Posterior vena cava (tissue), 2 donors: ENCODE measurements around the gene PMAIP1. TPM values are rescaled to one million over a fixed set of nuclear protein-coding genes. Genes with fewer than 3 reads are reported as not detected.
"Not testable (repeated sequence)": the region's sequence is repeated elsewhere in the genome, so short reads cannot be mapped to it uniquely, and the experiment has no call there.

Source experiments
- DNase-seq: peaks from one replicate; pipeline ENCODE4 v3.0.0-alpha.2; 2020; ENCODE audit warnings: low spot score
- intact Hi-C, 2 donors: fragments of 100-400 bp; cut with DNase I; formaldehyde crosslinking; loops; one replicate each; pipeline versions ENCODE4 v1.14.1 to v1.14.2; 2022 to 2023
- total RNA-seq, 2 donors: library from RNA; stranded (reverse); fragmentation: NEBNext Ultra II Directional; extraction: Animal tissue kit (Norgen Biotek cat#: 25700); gene quantifications; one replicate each; pipeline ENCODE4 v1.2.1, GENCODE V29; 2021
- donor health status: DM: yes; HTN: yes; CAD: no.
- donor health status: DM: yes; HTN: yes; CAD: no.

The PMAIP1 gene
- total RNA-seq, 2 donors from 2014 or later: 0.38 TPM; not detected in 1

DNA sequence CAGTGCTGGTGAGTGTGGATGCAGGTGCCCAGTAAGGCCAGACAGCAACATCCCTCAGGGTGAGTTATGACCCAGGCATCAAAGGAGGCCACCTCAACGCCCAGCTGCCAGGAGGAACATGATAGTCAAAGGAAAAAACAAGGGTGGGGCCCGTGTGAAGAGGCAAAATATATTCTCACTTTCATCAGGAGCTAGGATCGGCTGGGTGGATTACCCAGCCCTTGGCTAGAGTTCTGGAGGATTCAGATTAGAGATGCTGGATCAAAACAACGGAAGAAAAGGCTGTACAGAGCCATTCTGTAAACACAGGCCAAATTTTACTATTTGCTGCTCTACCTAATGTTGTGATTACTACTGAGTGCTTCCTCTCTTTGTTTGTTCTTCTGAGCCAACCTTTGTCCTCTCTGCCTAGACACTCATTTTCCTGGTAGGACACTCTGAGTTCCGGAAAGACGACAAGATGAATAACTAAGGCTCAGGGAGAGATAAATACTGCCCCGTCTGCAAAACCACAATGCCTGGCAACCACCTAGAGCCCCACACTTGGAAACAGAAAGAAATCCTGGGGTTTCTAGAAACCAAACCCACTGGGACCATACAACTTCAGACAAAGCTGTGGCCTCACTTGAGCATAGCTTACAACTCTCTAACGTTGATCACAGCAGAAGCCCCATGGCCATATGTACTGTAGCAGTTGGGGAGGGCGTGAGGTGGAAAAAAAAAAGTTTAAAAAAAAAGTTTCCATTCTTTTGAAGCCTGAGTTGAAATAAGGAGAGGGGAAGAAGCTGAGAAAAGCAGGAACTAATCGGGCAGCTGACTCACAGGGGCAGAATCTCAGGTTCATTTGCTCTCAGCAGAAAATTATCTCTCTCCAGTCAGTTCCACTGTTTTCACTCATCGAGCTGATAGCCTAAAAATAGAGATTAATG, 17.8 kb upstream of the PMAIP1 start:
- no peak for DNase-seq
- intact Hi-C loops: no loop called here

DNA sequence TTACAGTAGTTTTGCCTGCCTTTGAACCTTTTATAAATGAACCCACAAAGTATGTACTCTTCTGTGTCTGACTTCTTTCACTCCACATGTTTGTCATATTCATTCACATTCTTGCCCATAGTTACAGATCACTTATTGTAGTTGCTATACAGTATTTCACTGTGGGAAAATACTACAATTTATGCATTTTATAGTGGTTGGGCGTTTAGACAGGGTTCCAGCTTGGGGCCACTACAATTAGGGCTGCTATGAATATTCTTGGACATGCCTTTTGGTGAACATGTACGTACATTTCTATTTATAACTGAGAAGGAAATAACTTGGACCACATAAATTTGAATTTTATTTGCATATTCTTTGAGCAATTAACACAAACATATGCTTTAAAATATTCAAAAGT, 15.4 kb upstream of the PMAIP1 start:
- no peak for DNase-seq
- intact Hi-C loops: no loop called here

DNA sequence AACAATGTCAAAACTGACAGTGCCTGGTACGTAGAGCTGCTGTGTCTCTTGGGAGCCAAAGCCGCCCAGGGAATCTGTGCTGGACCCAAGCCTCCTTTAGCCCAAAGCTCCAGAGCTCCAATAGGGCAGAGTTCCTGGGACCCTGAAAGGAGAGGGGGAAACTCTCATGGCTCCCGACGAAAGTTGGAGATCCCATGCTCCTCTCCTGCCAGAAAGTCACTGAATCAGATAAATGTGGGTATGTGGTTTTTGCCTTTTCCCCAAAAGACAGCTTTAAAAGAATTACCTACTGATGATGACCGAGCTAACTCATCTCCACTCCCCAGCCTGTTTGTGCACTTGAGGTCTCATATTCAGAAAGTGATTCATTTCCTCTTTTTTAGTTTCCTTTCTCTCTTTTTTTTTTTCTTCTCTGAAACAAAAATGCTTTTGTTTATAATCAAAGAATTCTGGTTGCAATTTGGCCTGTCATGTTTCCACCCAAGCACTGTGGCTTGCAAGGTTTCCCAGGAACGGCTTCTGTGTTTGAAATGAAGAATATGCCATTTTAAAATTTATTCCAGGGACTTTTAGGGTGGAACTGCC, 14.1 kb upstream of the PMAIP1 start:
- intact Hi-C loops: no loop called here
- DNase-seq: no peak

DNA sequence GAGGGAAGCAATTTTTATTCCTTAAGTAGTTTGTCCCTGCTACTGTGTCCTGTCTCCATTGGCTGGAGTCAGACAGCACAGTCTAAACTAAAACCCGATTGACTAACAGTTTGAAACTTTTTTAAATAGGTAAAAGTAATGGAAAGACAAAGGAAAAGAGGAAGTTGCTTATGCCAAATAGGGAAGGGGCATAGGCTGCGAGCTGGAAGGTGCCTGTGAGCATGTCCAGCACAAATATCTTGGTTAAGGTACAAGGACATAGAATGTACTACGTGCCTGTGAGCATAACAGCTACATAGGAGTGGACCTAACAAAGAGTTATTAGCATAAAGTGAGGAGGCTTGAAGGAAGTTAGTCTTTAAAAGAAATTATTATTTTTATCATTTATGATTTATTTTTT, 13.4 kb upstream of the PMAIP1 start:
- intact Hi-C loops, DNase-seq: not testable (repeated sequence)

DNA sequence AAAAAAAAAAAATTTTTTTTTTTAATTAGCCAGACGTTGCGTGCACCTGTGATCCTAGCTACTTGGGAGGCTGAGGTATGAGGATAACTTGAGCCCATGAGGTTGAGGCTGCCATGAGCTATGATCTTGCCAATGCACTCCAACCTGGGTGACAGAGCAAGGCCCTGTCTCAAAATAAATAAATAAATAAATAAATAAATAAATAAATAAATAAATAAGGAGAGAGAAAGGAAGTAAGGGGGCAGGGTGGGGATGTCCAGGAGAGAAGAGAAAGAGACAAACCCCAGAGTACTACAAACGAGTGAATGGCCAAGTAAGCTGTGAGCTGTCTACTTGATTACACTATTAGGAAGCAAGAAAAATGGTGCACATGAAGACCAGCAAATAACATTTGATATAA, 7.7 kb upstream of the PMAIP1 start:
- DNase-seq: no peak
- intact Hi-C loops: no loop called here

DNA sequence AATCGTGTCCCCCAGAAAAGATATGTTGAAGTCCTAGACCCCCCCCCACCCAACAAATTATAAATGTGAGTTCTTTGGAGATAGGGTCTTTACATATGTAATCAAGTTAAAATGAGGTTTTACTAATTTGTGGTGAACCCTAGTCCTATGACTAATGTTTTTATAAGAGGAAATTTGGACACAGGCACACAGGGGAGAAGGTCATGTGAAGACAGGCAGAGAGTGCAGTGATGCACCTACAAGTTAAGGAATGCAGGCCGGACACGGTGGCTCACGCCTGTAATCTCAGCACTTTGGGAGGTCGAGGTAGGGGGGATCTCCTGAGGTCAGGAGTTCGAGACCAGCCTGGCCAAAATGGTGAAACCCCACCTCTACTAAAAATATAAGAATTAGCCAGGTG, 5.8 kb upstream of the PMAIP1 start:
- intact Hi-C loops: no loop called here
- no peak for DNase-seq

DNA sequence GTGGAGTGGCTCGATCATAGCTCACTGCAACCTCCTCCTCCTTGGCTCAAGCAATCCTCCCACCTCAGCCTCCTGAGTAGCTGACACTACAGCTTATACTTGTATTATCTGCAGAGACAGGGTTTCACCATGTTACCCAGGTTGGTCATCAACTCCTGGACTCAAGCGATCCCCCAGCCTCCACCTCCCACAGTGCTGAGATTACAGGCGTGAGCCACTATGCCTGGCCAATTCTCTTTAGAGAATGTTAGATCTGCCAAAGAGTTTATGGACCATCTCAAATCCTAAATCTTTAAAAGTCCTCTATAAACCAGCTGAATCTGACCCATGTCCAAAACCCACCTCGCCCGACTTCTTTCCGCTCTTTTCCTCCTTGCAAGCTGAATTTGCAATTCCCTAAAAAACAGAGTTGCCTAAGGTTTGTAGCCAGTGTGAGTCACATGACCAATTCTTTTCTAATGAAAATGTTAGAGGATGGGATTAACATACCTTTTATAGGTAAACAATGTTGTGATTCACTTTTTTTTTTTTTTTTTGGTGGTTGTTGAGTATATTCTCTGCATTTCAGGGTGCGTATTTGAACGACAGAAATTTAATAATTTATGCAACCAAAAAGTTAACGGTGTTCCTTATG, 2.4 kb upstream of the PMAIP1 start:
- intact Hi-C loops: no loop called here
- DNase-seq: no peak

DNA sequence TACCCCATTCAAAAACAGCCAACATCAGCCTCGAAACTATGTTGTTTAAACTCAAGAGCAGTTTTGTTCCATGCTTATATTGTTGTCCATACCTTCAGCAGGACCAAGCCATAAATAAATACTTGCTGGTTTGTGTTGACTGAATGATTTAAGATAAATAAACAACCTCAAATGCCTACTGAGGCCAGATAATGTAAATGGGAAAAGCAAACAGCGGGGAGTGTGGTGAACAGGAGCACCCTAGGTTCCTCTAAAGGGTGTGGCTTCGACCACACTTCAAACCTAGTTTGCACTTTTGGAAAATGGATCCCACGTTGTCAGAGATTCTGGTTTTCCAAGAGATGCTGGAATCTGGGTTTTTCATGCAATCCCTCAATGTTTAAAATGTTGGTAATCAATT, 1.7 kb upstream of the PMAIP1 start:
- intact Hi-C loops: no loop called here

DNA sequence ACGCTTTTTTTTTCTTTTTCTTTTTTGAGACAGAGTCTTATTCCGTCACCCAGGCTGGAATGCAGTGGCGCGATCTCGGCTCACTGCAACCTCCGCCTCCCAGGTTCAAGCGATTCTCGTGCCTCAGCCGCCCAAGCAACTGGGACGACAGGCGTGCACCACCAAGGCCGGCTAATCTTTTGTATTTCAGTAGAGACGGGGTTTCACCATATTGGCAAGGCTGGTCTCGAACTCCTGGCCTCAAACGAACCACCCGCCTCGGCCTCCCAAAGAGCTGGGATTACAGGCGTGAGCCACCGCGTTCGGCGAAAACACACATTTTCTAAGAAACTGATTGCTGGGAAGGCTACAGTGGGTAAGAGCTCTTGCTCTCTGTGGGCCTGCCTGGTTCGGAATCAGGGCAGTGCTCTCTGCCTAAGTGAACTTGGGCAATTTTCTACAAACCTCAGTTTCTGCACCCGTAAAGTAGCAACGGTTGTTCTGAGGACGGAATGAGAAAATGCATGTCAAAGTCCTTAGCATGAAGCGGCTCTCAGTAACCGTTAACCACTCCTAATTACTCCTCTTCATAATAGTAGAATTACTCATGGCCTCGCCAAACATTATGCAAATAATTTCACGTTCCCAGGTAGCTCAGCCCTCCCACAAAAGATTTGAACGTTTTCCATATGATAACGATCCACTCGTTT, 1.0 kb upstream of the PMAIP1 start:
- DNase-seq: no peak
- intact Hi-C loops: no loop called here

More for the DNA sequence above, 1.7 kb upstream of the PMAIP1 start:
- DNase-seq: no peak

DNA sequence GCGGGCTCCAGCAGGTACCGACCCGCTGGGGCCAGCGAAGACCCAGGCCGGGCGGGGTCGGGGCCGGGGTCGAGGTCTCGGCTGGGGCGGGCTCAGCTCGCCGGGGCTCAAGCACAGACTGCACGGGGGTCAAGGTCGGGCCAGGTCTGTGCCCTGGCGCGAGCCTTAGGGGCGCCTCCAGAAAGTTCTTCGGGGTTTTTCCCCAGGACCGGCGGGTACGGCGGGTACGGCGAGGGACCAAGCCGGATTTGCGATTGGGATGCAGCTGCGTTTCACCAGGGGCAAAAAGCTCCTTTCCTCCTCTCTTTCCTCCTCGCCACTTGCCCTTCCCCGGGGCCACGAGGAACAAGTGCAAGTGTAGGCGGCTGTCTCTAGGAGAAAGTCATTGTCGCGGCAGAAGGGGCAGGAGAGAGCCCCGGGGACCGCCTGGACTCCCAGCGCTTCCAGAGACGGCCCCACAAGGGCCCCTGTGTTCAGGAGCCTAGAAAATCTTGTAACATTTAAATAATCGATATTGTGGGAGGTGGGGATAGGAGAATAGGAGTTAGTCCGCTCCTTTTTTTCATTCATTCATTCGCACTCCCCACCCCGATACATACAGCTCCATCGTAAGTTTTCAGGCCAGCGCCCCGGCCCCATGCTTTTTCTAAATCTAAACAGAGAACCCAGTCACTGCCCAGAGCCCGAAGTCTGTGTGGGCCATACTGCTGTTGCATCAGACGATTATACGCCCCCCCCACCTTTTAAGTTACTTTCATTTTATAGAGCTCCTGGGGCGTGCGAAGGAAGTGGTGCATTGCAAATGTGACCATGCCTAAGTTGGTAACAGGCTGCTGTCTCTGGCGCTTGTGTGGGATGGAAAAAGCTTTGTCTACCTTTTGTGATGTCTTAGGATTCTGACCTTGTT, 679 bp downstream of the PMAIP1 start:
- no peak for DNase-seq
- intact Hi-C loops: loop anchor here in 1 of 2 donors (2.0 kb wide), 1 partner anchor 78 kb away; no protein-coding TSS in a partner anchor

DNA sequence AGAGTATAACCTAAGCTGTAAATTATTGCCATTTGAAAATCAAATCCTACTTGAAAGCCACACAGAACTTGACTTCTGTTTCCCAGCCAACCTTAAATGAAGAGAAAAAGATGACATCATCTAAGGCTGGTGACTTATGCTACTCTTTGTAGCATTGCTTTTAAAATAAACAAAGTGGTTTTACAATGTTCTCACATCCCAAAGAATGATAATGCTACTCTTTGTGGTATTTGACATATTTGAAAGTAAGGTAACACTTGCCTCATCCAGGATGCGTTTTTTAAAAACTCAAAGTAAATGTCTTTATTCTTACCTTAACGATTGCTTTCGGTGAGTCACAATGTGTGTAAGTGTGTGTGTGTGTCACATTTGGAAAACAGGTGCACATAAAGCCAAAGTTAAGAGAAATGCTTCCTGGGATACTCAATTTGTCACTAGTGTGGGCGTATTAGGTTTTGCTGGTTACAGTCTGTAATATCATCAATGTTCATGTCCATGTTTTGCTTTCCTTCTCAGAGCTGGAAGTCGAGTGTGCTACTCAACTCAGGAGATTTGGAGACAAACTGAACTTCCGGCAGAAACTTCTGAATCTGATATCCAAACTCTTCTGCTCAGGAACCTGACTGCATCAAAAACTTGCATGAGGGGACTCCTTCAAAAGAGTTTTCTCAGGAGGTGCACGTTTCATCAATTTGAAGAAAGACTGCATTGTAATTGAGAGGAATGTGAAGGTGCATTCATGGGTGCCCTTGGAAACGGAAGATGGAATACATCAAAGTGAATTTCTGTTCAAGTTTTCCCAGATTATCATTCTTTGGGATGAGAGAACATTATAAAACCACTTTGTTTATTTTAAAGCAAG, 2.6 kb downstream of the PMAIP1 start:
- DNase-seq: no peak
- intact Hi-C loops: no loop called here

DNA sequence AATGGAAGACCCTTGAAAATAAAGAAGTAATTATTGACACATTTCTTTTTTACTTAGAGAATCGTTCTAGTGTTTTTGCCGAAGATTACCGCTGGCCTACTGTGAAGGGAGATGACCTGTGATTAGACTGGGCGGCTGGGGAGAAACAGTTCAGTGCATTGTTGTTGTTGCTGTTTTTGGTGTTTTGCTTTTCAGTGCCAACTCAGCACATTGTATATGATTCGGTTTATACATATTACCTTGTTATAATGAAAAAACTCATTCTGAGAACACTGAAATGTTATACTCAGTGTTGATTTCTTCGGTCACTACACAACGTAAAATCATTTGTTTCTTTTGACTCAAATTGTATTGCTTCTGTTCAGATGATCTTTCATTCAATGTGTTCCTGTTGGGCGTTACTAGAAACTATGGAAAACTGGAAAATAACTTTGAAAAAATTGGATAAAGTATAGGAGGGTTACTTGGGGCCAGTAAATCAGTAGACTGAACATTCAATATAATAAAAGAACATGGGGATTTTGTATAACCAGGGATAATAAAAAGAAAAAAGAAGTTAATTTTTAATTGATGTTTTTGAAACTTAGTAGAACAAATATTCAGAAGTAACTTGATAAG, 3.3 kb downstream of the PMAIP1 start:
- no peak for DNase-seq
- intact Hi-C loops: no loop called here

DNA sequence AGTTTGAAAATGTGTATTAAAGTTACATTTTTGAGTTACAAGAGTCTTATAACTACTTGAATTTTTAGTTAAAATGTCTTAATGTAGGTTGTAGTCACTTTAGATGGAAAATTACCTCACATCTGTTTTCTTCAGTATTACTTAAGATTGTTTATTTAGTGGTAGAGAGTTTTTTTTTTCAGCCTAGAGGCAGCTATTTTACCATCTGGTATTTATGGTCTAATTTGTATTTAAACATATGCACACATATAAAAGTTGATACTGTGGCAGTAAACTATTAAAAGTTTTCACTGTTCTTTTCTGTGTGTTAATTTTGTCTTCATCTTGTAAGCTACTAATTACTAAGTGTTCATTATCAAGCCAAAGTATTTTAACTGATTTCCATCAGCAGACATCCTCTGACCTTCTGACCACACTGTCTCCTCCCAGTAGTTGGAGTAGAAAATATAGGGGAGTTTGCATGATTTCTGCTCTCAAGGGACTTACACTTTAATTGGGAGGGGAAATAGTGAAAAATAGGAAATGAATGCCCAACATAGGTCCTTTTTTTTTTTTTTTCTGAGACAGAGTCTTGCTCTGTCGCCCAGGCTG, 4.3 kb downstream of the PMAIP1 start:
- DNase-seq: no peak
- intact Hi-C loops: no loop called here

DNA sequence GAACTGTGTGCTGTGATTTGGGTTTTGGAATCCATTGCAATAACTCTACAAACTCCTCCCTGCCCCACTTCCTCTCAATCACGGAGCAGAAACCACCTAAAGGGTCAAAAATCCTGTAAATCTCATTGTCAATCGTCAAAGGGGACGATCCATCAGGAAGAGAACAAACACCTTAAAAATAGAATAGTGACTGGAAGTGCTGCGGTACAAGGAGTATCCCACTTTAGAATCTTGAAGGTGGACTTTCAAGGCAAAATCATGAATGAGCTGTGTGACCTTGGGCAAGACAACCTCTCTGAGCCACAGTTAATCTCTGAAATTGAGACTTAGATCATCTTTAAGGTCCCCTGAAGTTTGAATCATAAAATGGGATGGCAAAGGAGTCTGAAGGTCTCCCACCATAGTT, 5.9 kb downstream of the PMAIP1 start:
- no peak for DNase-seq
- intact Hi-C loops: no loop called here

DNA sequence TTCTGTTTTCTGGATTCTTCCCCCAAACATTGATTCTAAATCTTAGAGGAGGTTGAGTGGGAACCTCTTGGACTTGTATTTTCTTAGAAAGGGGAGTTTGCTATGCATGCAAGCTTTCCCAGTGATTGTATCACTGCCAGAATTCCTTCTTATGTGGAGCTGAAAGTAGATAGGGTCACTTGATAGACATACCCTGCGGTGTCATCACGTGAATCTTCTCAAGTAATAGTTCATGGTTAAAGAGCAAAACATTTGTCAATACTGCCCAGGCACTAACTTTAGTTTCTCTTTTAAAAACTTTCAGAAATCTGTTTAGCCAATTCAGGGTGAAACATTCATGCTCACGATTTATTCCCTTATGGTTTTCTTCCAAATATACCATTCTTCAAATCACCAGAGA, 6.4 kb downstream of the PMAIP1 start:
- intact Hi-C loops: no loop called here
- DNase-seq: no peak

DNA sequence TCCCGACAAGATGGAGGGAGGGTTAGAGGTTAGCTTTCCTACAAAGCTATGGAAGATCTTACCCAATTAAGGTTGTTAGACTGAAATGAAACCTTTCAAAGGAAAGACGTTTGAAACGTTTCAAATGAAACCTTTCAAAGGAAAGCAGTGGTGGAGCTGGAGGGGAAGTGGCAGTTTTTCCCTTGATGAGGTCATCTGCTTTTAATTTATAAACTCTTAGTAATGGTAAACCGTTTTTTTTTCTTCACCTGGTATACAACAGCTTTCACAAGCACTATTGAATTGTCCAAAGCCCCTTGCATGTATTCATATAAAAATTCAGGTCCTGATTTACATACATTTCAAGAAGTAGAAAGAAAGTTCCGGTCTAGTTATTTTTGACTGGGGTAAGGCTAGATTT, 7.4 kb downstream of the PMAIP1 start:
- DNase-seq: no peak
- intact Hi-C loops: no loop called here

DNA sequence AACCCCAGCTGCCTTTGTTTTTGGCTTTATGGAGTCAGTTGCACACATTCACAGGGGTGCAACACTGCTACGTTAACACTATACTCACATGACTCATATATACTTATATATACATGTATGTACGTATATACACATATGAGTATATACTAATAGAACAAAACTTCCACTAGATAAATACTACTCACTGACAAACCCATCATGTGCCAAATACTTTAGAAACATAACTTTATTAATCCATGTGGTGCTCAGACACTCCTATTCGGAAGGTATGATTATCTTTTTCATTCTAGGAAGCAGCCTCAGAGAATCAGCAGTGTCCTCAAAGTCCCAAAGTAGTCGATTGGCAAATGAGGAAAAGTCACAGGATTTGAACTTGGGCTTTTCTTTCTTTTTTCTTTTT, 7.9 kb downstream of the PMAIP1 start:
- intact Hi-C loops: no loop called here

More for the DNA sequence above, 7.9 kb downstream of the PMAIP1 start:
- no peak for DNase-seq
